T-cell (primary cell): Measurements from ENCODE around the gene MITF. TPM values are rescaled to one million over a fixed set of nuclear protein-coding genes. Genes with fewer than 3 reads are reported as not detected.
"Not testable (repeated sequence)": the region's sequence is repeated elsewhere in the genome, so short reads cannot be mapped to it uniquely, and the experiment has no call there.

ENCODE experiments used
- ATAC-seq, 4 experiments: fragments of 200-7000 bp in 3 of 4; fragments of 150-1000 bp in 1 of 4; cut with Tn5 transposase; replicated peaks in 1 of 4; 1 replicate in 3 of 4; 2 replicates in 1 of 4; pipeline ENCODE4 v1.10.0; 2021; ENCODE audit warnings: moderate library complexity in 3 of 4, mild to moderate bottlenecking in 2 of 4, moderate number of reproducible peaks in 1 of 4
- CTCF ChIA-PET, 2 donors: fragments of 300-600 bp; sonication (Branson Sonifier 250); formaldehyde crosslinking; loops; one replicate each; lab custom pipeline; 2022; ENCODE audit warnings: antibody characterized with exemption in 2 of 2; lab: Charles Lee
- POLR2A ChIA-PET, 2 donors: fragments of 300-600 bp; sonication (Branson Sonifier 250); formaldehyde crosslinking; loops; one replicate each; lab custom pipeline; 2022; ENCODE audit warnings: antibody characterized with exemption in 2 of 2; lab: Charles Lee
- DNase-seq, 35 experiments: peaks; one replicate each; pipeline versions ENCODE4 v3.0.0 to v3.0.0-alpha.2; 2013 to 2023
- H3K27ac ChIP-seq: one replicate; pipeline ENCODE4 v1.5.1; 2013; ENCODE audit warnings: low read length
- H3K27me3 ChIP-seq, 2 experiments: replicated peaks in 1 of 2; 1 replicate in 1 of 2; 2 replicates in 1 of 2; pipeline versions ENCODE4 v1.6.1 to v1.7.0; 2013; ENCODE audit warnings: low read length in 1 of 2, mixed read lengths in 1 of 2; ENCODE audit not compliant: control insufficient read depth in 2 of 2, insufficient read depth in 2 of 2; ENCODE audit errors: extremely low read depth in 1 of 2
- H3K36me3 ChIP-seq, 2 donors: 1 replicate in 1 of 2; 2 replicates in 1 of 2; pipeline versions ENCODE4 v1.6.1 to v1.7.0; 2013; ENCODE audit warnings: low read length in 1 of 2; ENCODE audit not compliant: control insufficient read depth in 2 of 2, insufficient read depth in 1 of 2; ENCODE audit errors: extremely low read depth in 1 of 2
- H3K4me1 ChIP-seq, 2 experiments: 1 replicate in 1 of 2; 2 replicates in 1 of 2; pipeline versions ENCODE4 v1.6.1 to v1.7.0; 2013; ENCODE audit warnings: low read length in 2 of 2, mixed read lengths in 1 of 2; ENCODE audit not compliant: insufficient read depth in 2 of 2, control insufficient read depth in 1 of 2; ENCODE audit errors: extremely low read depth in 1 of 2
- H3K4me3 ChIP-seq, 2 donors: 1 replicate in 1 of 2; 2 replicates in 1 of 2; pipeline versions ENCODE4 v1.5.1 to v1.7.0; 2013; ENCODE audit warnings: mild to moderate bottlenecking in 2 of 2, low read length in 1 of 2, moderate library complexity in 1 of 2; ENCODE audit not compliant: control insufficient read depth in 1 of 2; ENCODE audit errors: extremely low read depth in 1 of 2
- H3K9me3 ChIP-seq: 2 replicates; pipeline ENCODE4 v1.7.0; 2013
- H3K27ac Mint-ChIP-seq, 2 donors: one replicate each; pipeline ENCODE4 v1.8.0; 2020 to 2021; ENCODE audit warnings: mild to moderate bottlenecking in 2 of 2, mixed read lengths in 2 of 2
- H3K27me3 Mint-ChIP-seq, 2 donors: one replicate each; pipeline ENCODE4 v1.8.0; 2021 to 2022; ENCODE audit warnings: mixed read lengths in 2 of 2
- H3K36me3 Mint-ChIP-seq: one replicate; pipeline ENCODE4 v1.8.0; 2021; ENCODE audit warnings: mixed read lengths
- H3K4me1 Mint-ChIP-seq, 3 donors: one replicate each; pipeline ENCODE4 v1.8.0; 2020 to 2022; ENCODE audit warnings: mixed read lengths in 3 of 3, mild to moderate bottlenecking in 1 of 3
- H3K4me3 Mint-ChIP-seq, 3 donors: one replicate each; pipeline ENCODE4 v1.8.0; 2020 to 2022; ENCODE audit warnings: mild to moderate bottlenecking in 3 of 3, mixed read lengths in 3 of 3, moderate library complexity in 3 of 3
- H3K9me3 Mint-ChIP-seq, 3 donors: one replicate each; pipeline ENCODE4 v1.8.0; 2020 to 2022; ENCODE audit warnings: mixed read lengths in 3 of 3
- WGBS: methylation state at CpG from one replicate; pipeline ENCODE4 v1.1.5; 2013; ENCODE audit warnings: missing lambda C conversion rate; ENCODE audit not compliant: insufficient coverage; 5-methylcytosine and 5-hydroxymethylcytosine counted together
- total RNA-seq, 35 experiments: library from RNA in 6 of 35; stranded (reverse) in 6 of 35; fragments of 120-200 nt in 1 of 35; gene quantifications; one replicate each; pipeline versions ENCODE4 v1.2.1 to v1.2.4 and lab custom pipeline; 2013 to 2026

MITF gene
- total RNA-seq, 5 donors from 2014 or later (not counting 1 experiment from before 2014, with no cell fraction given), result 0.09 to 0.51 (median 0.24) TPM; not detected in 1

GRCh38 chr3:69786854-69787253 lies 47.6 kb downstream of the MITF start:
- H3K4me1 Mint-ChIP-seq, result no peaks in the 10 kb centered on the region
- no peaks in the 10 kb centered on the region for H3K9me3 Mint-ChIP-seq

DNA sequence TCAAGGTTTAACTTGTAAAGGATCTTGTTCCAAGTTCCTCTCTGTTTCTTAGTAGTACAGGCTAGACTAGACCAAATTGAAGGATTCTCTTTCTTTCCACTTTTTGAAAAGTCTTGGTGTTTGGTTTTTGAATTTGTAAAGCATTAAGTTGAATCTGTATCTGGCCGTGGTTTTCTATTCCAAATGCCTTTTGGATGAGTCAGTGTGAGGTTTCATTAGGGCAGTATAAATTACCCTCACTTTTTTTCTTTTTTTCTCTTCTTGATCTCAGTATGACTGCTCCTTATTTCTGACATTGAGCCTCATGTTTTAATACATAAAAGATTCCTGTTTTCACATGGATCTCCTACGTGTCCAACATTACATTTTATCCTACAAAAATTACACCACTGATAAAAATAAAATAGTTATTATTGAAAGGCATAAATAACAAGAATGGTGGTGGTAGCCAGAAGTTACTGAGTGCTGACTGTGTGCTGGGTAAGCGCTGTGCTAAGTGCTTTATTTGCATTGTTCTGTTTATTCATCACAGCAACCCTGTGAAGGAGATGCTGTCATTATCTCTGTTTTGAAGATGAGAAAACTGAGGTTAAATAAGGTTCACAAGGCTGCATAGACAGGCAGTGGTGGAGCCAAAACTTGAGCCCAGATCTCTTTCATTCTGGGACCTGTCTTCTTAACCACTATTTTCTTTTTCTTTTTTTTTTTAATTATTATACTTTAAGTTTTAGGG lies 48.3 kb downstream of the MITF start:
- Mint-ChIP-seq H3K4me1 (no peaks in the 10 kb centered on the region), H3K27me3 (no peaks in the 10 kb centered on the region), H3K9me3 (no peaks in the 10 kb centered on the region), H3K36me3 (no peaks in the 10 kb centered on the region), H3K4me3 (no peak overlapping the region), H3K27ac (no peak overlapping the region)
- Histone ChIP-seq H3K27me3 (no peaks in the 10 kb centered on the region), H3K27ac (no peak overlapping the region), H3K36me3 (no peaks in the 10 kb centered on the region), H3K9me3 (no peaks in the 10 kb centered on the region), H3K4me1 (no peaks in the 10 kb centered on the region), H3K4me3 (no peak overlapping the region)
- POLR2A ChIA-PET, result no interaction called here
- no peak for ATAC-seq
- no peak for DNase-seq
- CTCF ChIA-PET, result no interaction called here
- WGBS, result 88% methylated on average over 1 of the region's 3 CpGs

More at GRCh38 chr3:69786854-69787253, 47.6 kb downstream of the MITF start:
- Mint-ChIP-seq H3K36me3 (no peaks in the 10 kb centered on the region), H3K4me3 (no peak overlapping the region), H3K27ac (no peak overlapping the region), H3K27me3 (no peaks in the 10 kb centered on the region)
- Histone ChIP-seq H3K4me1 (no peaks in the 10 kb centered on the region), H3K9me3 (no peaks in the 10 kb centered on the region), H3K36me3 (no peaks in the 10 kb centered on the region), H3K4me3 (no peak overlapping the region), H3K27ac (no peak overlapping the region), H3K27me3 (no peaks in the 10 kb centered on the region)
- ATAC-seq (no peak), DNase-seq (no peak)
- POLR2A ChIA-PET, result no interaction called here
- CTCF ChIA-PET, result no interaction called here
- whole genome bisulfite sequencing, result no CpG with 5 or more reads among the region's 4 CpGs

DNA sequence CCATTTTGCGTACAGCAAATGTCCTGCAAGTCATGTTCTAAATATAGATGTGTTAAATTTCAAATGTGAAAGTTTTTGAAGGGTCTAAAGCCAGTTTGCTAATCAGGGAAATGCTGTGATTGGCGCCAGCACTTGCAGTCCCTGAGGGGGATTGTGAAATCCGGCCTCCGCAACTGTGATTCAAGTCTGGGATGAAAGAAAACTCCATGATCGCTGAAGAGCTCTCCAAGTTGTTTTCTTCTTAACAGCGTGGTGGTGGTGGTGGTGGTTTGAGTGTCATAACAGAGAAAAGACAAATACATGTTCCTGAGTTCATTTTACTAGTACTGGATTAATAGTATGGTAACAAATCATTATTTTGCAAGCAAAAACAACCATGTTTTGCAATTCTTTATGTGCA lies 51.8 kb downstream of the MITF start:
- ChIA-PET POLR2A (no interaction called here), CTCF (no interaction called here)
- H3K27ac Mint-ChIP-seq, result no peak overlapping the region
- 77% methylated on average over 4 of the region's 6 CpGs for WGBS
- no peaks in the 10 kb centered on the region for H3K36me3 Mint-ChIP-seq
- H3K4me3 ChIP-seq, result no peak overlapping the region
- no peak overlapping the region for H3K4me3 Mint-ChIP-seq
- no peaks in the 10 kb centered on the region for H3K27me3 ChIP-seq
- no peaks in the 10 kb centered on the region for H3K27me3 Mint-ChIP-seq
- no peak overlapping the region for H3K27ac ChIP-seq
- ATAC-seq (no peak), DNase-seq (no peak)
- H3K4me1 Mint-ChIP-seq, result no peaks in the 10 kb centered on the region
- H3K4me1 ChIP-seq, result no peaks in the 10 kb centered on the region
- H3K9me3 Mint-ChIP-seq, result no peaks in the 10 kb centered on the region
- H3K9me3 ChIP-seq, result no peaks in the 10 kb centered on the region
- no peaks in the 10 kb centered on the region for H3K36me3 ChIP-seq

GRCh38 chr3:69791919-69792399 lies 52.7 kb downstream of the MITF start:
- H3K27ac Mint-ChIP-seq, result no peak overlapping the region
- no peaks in the 10 kb centered on the region for H3K4me1 Mint-ChIP-seq
- 58% methylated on average over 1 of the region's 3 CpGs for WGBS
- H3K27ac ChIP-seq, result no peak overlapping the region
- DNase-seq, result no peak
- no peak overlapping the region for H3K4me3 ChIP-seq
- no peaks in the 10 kb centered on the region for H3K4me1 ChIP-seq
- no peaks in the 10 kb centered on the region for H3K36me3 ChIP-seq
- no peak for ATAC-seq
- H3K9me3 Mint-ChIP-seq, result no peaks in the 10 kb centered on the region
- ChIA-PET CTCF (no interaction called here), POLR2A (no interaction called here)
- no peaks in the 10 kb centered on the region for H3K27me3 Mint-ChIP-seq
- H3K4me3 Mint-ChIP-seq, result no peak overlapping the region
- no peaks in the 10 kb centered on the region for H3K36me3 Mint-ChIP-seq
- no peaks in the 10 kb centered on the region for H3K9me3 ChIP-seq
- no peaks in the 10 kb centered on the region for H3K27me3 ChIP-seq

DNA sequence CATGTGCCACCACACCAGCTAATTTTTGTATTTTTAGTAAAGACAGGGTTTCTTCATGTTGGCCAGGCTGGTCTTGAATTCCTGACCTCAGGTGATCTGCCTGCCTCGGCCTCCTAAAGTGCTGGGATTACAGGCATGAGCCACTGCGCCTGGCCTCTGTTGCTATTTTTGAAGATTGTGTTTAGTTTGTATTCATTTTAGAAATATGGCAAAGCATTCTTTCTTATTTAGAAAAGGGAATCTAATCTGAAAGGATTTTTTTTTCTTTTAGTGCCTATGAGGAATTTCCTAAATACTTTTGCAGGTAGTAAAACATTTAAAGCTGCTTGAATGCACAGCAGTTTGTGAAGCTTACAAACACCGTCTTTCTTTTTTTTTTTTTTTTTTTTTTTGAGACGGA lies 56.9 kb downstream of the MITF start:
- H3K27ac Mint-ChIP-seq, H3K4me3 Mint-ChIP-seq, CTCF ChIA-PET, H3K9me3 Mint-ChIP-seq, DNase-seq, ATAC-seq, H3K36me3 Mint-ChIP-seq, H3K27me3 ChIP-seq, H3K9me3 ChIP-seq, H3K4me3 ChIP-seq, H3K27me3 Mint-ChIP-seq, H3K36me3 ChIP-seq, H3K4me1 ChIP-seq, H3K4me1 Mint-ChIP-seq, H3K27ac ChIP-seq: not testable (repeated sequence)
- no CpG with 5 or more reads among the region's 4 CpGs for WGBS
- POLR2A ChIA-PET, result interaction anchor here in 1 of 2 donors (0.7 kb wide), 1 partner anchor 37 kb away, joined by 3 read pairs; no protein-coding TSS in a partner anchor

GRCh38 chr3:69803681-69804270 lies 64.5 kb downstream of the MITF start:
- H3K36me3 Mint-ChIP-seq, result no peaks in the 10 kb centered on the region
- no peak overlapping the region for H3K27ac ChIP-seq
- no peak for DNase-seq
- no peaks in the 10 kb centered on the region for H3K27me3 ChIP-seq
- no CpG with 5 or more reads among the region's 4 CpGs for WGBS
- peaks cover 0 to 7% of the 10 kb centered on the region in 2 donors for H3K27me3 Mint-ChIP-seq
- POLR2A ChIA-PET, result no interaction called here
- no peaks in the 10 kb centered on the region for H3K36me3 ChIP-seq
- H3K4me3 ChIP-seq, result no peak overlapping the region
- no peak overlapping the region for H3K4me3 Mint-ChIP-seq
- CTCF ChIA-PET, result no interaction called here
- no peaks in the 10 kb centered on the region for H3K9me3 Mint-ChIP-seq
- no peaks in the 10 kb centered on the region for H3K4me1 ChIP-seq
- no peak for ATAC-seq
- H3K27ac Mint-ChIP-seq, result no peak overlapping the region
- no peaks in the 10 kb centered on the region for H3K9me3 ChIP-seq
- no peaks in the 10 kb centered on the region for H3K4me1 Mint-ChIP-seq
